ENCODE measurements around the gene ATP1B4. TPM values are rescaled to one million over a fixed set of nuclear protein-coding genes. Genes with fewer than 3 reads are reported as not detected.

ATP1B4 gene
- total RNA-seq, 1 experiment from 2014 or later = not detected

DNA sequence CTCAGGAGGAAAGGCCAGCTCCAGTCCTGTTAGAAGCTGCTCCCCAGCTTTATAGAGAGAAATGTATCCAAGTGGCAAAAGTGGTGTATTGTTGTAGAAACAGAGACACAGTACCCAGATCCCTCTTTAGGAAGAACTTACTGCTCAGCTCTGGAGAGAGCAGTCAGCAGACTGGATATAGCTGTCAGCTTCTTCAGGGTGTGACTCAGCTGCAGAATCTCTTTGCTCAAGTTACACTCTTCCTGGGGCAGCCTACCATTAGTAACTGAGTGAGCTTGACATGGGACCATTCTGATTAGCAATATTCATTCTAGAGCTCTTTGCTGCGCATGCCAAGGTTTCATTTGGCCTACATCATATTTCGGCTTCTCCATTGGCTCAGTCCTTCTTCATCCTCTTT, 40.5 kb downstream of the ATP1B4 start:
- H3K4me3 ChIP-seq = no peak overlapping the region
- H3K27me3 ChIP-seq (replicated peaks) = no peaks in the 10 kb centered on the region
- H3K36me3 ChIP-seq = no peaks in the 10 kb centered on the region
- H3K9me3 ChIP-seq (replicated peaks) = no peaks in the 10 kb centered on the region
- H3K27ac ChIP-seq = no peak overlapping the region
- no peaks in the 10 kb centered on the region for H3K4me1 ChIP-seq (replicated peaks)
- no peak for DNase-seq (ENCODE audit: low read depth in 1 of 2, low spot score in 2 of 2)

- no peaks in the 10 kb centered on the region for H3K9me3 ChIP-seq (replicated peaks)
- no peaks in the 10 kb centered on the region for H3K27me3 ChIP-seq (replicated peaks)
- H3K4me3 ChIP-seq = no peak overlapping the region
- H3K27ac ChIP-seq = no peak overlapping the region
- no peak for DNase-seq (ENCODE audit: low read depth in 1 of 2, low spot score in 2 of 2)
- H3K4me1 ChIP-seq (replicated peaks) = no peaks in the 10 kb centered on the region
- no peaks in the 10 kb centered on the region for H3K36me3 ChIP-seq
Measured at GRCh38 chrX:120406638-120407037, 44.7 kb downstream of the ATP1B4 start.

GRCh38 chrX:120408168-120408567, 46.3 kb downstream of the ATP1B4 start:
- Histone ChIP-seq H3K27ac (no peak overlapping the region), H3K27me3 (replicated peaks) (no peaks in the 10 kb centered on the region), H3K36me3 (no peaks in the 10 kb centered on the region), H3K4me3 (no peak overlapping the region), H3K4me1 (replicated peaks) (no peaks in the 10 kb centered on the region), H3K9me3 (replicated peaks) (no peaks in the 10 kb centered on the region)
- DNase-seq (ENCODE audit: low read depth in 1 of 2, low spot score in 2 of 2) = no peak

- no peak for DNase-seq (ENCODE audit: low read depth in 1 of 2, low spot score in 2 of 2)
- Histone ChIP-seq H3K4me1 (replicated peaks) (no peaks in the 10 kb centered on the region), H3K9me3 (replicated peaks) (no peaks in the 10 kb centered on the region), H3K4me3 (no peak overlapping the region), H3K36me3 (no peaks in the 10 kb centered on the region), H3K27me3 (replicated peaks) (no peaks in the 10 kb centered on the region), H3K27ac (no peak overlapping the region)
Measured at GRCh38 chrX:120419463-120419862, 57.6 kb downstream of the ATP1B4 start.

DNA sequence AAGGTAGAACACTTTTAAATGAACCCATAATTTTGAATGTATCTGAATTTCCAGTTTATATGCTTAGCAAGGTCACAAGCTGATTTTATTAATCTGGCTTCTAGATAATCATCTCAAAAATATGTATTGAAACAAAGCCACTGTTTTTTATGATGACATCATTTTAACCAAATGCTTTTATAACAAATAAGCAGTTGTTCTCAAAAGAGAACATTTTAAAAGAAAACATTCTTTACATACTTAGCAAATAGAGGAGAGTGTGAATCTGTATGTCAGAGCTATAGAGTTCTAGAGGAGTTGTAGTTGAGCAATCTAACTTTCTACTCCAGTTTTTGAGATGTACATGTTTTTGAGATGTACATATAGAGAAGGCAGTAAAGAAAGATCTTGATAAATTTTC, 64.7 kb downstream of the ATP1B4 start:
- Histone ChIP-seq H3K4me3 (no peak overlapping the region), H3K27ac (no peak overlapping the region), H3K27me3 (replicated peaks) (no peaks in the 10 kb centered on the region), H3K9me3 (replicated peaks) (no peaks in the 10 kb centered on the region), H3K36me3 (no peaks in the 10 kb centered on the region), H3K4me1 (replicated peaks) (no peaks in the 10 kb centered on the region)
- no peak for DNase-seq (ENCODE audit: low read depth in 1 of 2, low spot score in 2 of 2)

DNA sequence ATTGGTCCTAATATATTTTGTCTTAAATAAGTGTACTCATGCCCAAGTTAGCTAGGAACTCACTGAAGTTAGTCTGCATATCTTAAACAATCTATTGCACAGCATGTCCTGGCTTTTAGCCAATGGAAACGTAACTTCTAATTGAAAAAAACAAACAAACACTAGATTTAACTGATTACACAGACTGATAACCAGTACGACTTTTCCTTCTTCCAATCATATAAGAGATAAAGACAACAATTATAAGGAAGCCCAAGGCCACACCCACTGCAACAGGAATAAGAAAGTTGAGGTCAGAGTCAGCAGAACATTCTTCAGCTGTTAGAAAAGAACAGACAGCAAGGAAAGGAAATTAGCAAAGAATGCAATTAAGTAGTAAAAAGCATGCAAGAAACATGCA, 66.4 kb downstream of the ATP1B4 start:
- no peak overlapping the region for H3K4me3 ChIP-seq
- H3K27me3 ChIP-seq (replicated peaks) = no peaks in the 10 kb centered on the region
- H3K36me3 ChIP-seq = no peaks in the 10 kb centered on the region
- no peak overlapping the region for H3K27ac ChIP-seq
- no peaks in the 10 kb centered on the region for H3K4me1 ChIP-seq (replicated peaks)
- DNase-seq (ENCODE audit: low read depth in 1 of 2, low spot score in 2 of 2) = no peak
- no peaks in the 10 kb centered on the region for H3K9me3 ChIP-seq (replicated peaks)

DNA sequence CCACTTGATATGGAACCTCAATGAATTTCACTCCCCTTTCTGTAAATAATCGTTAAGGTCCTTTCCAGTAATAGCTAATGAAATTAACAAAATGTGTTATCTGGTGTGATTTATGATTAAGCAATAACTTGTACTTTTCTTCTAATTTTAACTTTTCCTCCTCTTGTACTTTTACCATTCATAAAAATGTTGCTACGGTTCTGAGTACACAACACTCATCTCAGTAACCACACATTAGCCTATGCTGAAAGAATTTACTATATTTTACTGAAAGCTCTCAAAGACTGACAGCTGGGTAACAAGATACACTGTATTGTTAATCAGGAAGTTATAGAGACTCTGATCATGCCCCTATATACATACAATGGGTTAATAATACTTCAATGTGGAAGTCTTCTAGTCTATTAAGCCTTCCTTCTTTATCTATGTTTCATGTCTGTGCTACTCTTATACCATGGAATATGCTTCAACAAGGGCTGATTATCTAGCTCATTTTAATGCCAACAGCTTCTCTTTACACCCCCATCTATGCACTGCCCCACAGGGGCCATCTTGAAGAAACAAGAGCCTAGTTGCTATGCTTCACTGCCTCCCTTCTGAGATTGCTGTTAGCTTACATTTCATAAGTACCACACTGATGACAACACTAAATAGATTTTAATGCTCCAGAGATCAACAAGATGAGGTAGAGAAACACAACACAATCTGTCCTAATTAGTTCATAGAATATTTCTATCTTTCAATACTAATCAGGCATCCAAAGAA, 68.1 kb downstream of the ATP1B4 start:
- DNase-seq (ENCODE audit: low read depth in 1 of 2, low spot score in 2 of 2) = no peak
- Histone ChIP-seq H3K36me3 (no peaks in the 10 kb centered on the region), H3K4me3 (no peak overlapping the region), H3K27ac (no peak overlapping the region), H3K4me1 (replicated peaks) (no peaks in the 10 kb centered on the region), H3K9me3 (replicated peaks) (no peaks in the 10 kb centered on the region), H3K27me3 (replicated peaks) (no peaks in the 10 kb centered on the region)

Other genes starting within 250 kb of the ATP1B4 start
- gene RHOXF1, start 246.2 kb upstream of the ATP1B4 start, total RNA-seq (2014; rRNA removed; shearing (Covaris generic)) = not detected in 2 replicates
- not detected in 2 replicates for gene RHOXF2, start 203.5 kb upstream of the ATP1B4 start, total RNA-seq (2014; rRNA removed; shearing (Covaris generic))
- 14.2 and 14.3 TPM in 2 replicates for gene ZBTB33, start 111.3 kb upstream of the ATP1B4 start, total RNA-seq (2014; rRNA removed; shearing (Covaris generic))
- gene TMEM255A, start 50.6 kb upstream of the ATP1B4 start, total RNA-seq (2014; rRNA removed; shearing (Covaris generic)) = 0.16 TPM in 1 of 2 replicates, not detected in the other
- gene LAMP2, start 107.2 kb downstream of the ATP1B4 start, total RNA-seq (2014; rRNA removed; shearing (Covaris generic)) = 63.2 and 125 TPM in 2 replicates
- 26.3 and 31.4 TPM in 2 replicates for gene CUL4B, start 198.9 kb downstream of the ATP1B4 start, total RNA-seq (2014; rRNA removed; shearing (Covaris generic))
- gene MCTS1, start 242.0 kb downstream of the ATP1B4 start, total RNA-seq (2014; rRNA removed; shearing (Covaris generic)) = 46.8 and 91.3 TPM in 2 replicates

All from SJSA1 (cell line).